Neutrophil (primary cell): ENCODE data around the gene PCDHGA10.
"Not testable (repeated sequence)": the region's sequence is repeated elsewhere in the genome, so short reads cannot be mapped to it uniquely, and the experiment has no call there.

ENCODE experiments used
- H3K27ac ChIP-seq: fragments of 200-600 bp; sonication (generic); 2 replicates; pipeline ENCODE4 v1.5.1; 2016; ENCODE audit warnings: mild to moderate bottlenecking, moderate library complexity
- H3K27me3 ChIP-seq: fragments of 200-600 bp; sonication (generic); 2 replicates; pipeline ENCODE4 v1.6.0; 2016; ENCODE audit warnings: mild to moderate bottlenecking
- H3K36me3 ChIP-seq: fragments of 200-600 bp; sonication (generic); 2 replicates; pipeline ENCODE4 v1.5.1; 2017
- H3K4me1 ChIP-seq, 2 experiments: fragments of 200-600 bp in 1 of 2; sonication (generic) in 1 of 2; 1 replicate in 1 of 2; 2 replicates in 1 of 2; pipeline versions ENCODE4 v1.5.1 to v1.6.1; 2013 to 2016; ENCODE audit warnings: low read depth in 1 of 2, low read length in 1 of 2, mild to moderate bottlenecking in 1 of 2, moderate library complexity in 1 of 2; ENCODE audit not compliant: control insufficient read depth in 1 of 2, insufficient read depth in 1 of 2
- H3K4me3 ChIP-seq, 2 experiments: fragments of 200-600 bp in 1 of 2; sonication (generic) in 1 of 2; 1 replicate in 1 of 2; 2 replicates in 1 of 2; pipeline ENCODE4 v1.5.1; 2013 to 2016; ENCODE audit warnings: low read depth in 1 of 2, low read length in 1 of 2, mild to moderate bottlenecking in 1 of 2, moderate library complexity in 1 of 2
- H3K9me3 ChIP-seq: fragments of 200-600 bp; sonication (generic); 2 replicates; pipeline ENCODE4 v1.5.1; 2016
- CTCF ChIP-seq: fragments of 200-600 bp; sonication (generic); IDR thresholded peaks from 2 replicates; pipeline ENCODE4 v1.5.1; 2016; ENCODE audit warnings: antibody characterized with exemption

Gene PCDHGA10

GRCh38 chr5:141392429-141393198, 20.2 kb upstream of the PCDHGA10 start, which contains the start of gene PCDHGA8:
Gene PCDHGA8 (plus strand): TSS chr5:141392633. CDS start chr5:141392814, 181 bp downstream.
- peaks cover 26% of the 10 kb centered on the region for H3K9me3 ChIP-seq
- H3K4me3 ChIP-seq = no peak within 1 kb of the TSS
- H3K27me3 ChIP-seq = peaks cover 98% of the 10 kb centered on the region
- H3K4me1 ChIP-seq = no peaks in the 10 kb centered on the region
- no peak for TF ChIP-seq CTCF
- H3K27ac ChIP-seq = no peak within 1 kb of the TSS
- no peaks in the 10 kb centered on the region for H3K36me3 ChIP-seq

GRCh38 chr5:141393267-141393666, 19.5 kb upstream of the PCDHGA10 start:
- TF ChIP-seq CTCF = no peak
- H3K9me3 ChIP-seq = peaks cover 26% of the 10 kb centered on the region
- peaks cover 98% of the 10 kb centered on the region for H3K27me3 ChIP-seq
- H3K27ac ChIP-seq = no peak overlapping the region
- no peaks in the 10 kb centered on the region for H3K4me1 ChIP-seq
- no peaks in the 10 kb centered on the region for H3K36me3 ChIP-seq
- no peak overlapping the region for H3K4me3 ChIP-seq

GRCh38 chr5:141394401-141395187, 18.2 kb upstream of the PCDHGA10 start:
- not testable (repeated sequence) for H3K27ac ChIP-seq, H3K4me1 ChIP-seq, H3K4me3 ChIP-seq, H3K36me3 ChIP-seq
- Histone ChIP-seq H3K9me3 (peaks cover 26% of the 10 kb centered on the region), H3K27me3 (peaks cover 98% of the 10 kb centered on the region)

- not testable (repeated sequence) for H3K36me3 ChIP-seq, H3K4me1 ChIP-seq, H3K4me3 ChIP-seq, H3K27ac ChIP-seq
- Histone ChIP-seq H3K27me3 (peaks cover 98% of the 10 kb centered on the region), H3K9me3 (peaks cover 24% of the 10 kb centered on the region)
These were observed 14.8 kb upstream of the PCDHGA10 start, which contains the start of gene PCDHGB5 for GRCh38 chr5:141397756-141398551. Gene PCDHGB5 (plus strand): TSS chr5:141397947. CDS start chr5:141398128, 181 bp downstream.

GRCh38 chr5:141398608-141399007, 14.2 kb upstream of the PCDHGA10 start:
- H3K9me3 ChIP-seq = peaks cover 21% of the 10 kb centered on the region
- TF ChIP-seq CTCF = no peak
- no peak overlapping the region for H3K27ac ChIP-seq
- H3K4me3 ChIP-seq = no peak overlapping the region
- H3K36me3 ChIP-seq = no peaks in the 10 kb centered on the region
- peaks cover 98% of the 10 kb centered on the region for H3K27me3 ChIP-seq
- H3K4me1 ChIP-seq = no peaks in the 10 kb centered on the region

- Histone ChIP-seq H3K27me3 (peaks cover 98% of the 10 kb centered on the region), H3K36me3 (no peaks in the 10 kb centered on the region), H3K9me3 (peaks cover 15% of the 10 kb centered on the region), H3K4me3 (no peak overlapping the region), H3K27ac (no peak overlapping the region), H3K4me1 (no peaks in the 10 kb centered on the region)
- TF ChIP-seq CTCF = no peak
These were observed 13.1 kb upstream of the PCDHGA10 start for GRCh38 chr5:141399555-141400258.
